ENCODE results near the gene RXFP3. TPM values are rescaled to one million over a fixed set of nuclear protein-coding genes. Genes with fewer than 3 reads are reported as not detected.
"Not testable (repeated sequence)": the region's sequence is repeated elsewhere in the genome, so short reads cannot be mapped to it uniquely, and the experiment has no call there.

Gene RXFP3
- total RNA-seq, 1 donor from 2014 or later = not detected

DNA sequence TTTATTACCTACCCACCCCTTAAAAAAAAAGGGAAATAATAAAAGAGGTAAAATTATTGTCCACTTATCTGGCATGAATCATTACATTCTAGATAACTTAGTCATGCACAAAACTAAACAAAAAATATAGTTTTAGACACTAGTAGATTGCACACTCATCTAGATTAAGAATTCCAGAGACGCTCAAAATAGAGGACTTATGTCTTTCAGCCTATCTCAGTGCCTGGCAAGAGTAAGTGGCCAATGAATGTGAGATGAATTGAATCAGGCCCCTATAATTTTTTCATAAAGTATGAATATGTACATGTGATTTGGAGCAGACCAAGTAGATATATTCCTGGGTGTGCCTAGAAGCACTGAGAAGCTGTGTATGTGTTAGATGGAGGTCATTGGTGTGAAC is 2.0 kb upstream of the RXFP3 start:
- no peak for DNase-seq (ENCODE audit: low spot score)

DNA sequence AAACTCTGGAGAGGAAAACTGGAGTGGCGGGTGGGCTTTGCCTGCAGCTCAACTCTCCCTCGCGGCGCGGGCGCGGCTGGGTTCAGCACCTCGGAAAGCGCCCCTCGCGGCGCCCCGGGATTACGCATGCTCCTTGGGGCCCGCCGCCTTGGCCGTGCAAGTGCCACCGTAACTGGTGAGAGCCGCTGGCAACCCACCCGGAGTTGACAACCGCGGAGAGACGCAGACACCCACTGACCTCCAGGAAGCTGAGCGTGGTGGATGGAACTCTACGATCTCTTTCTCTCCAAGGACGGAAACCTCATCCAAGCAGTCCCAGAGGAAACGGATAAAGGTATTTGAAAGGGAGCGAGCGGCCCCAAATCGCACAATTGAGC is 194 bp upstream of the RXFP3 start:
- peak; percentile 55 for DNase-seq (ENCODE audit: low spot score)

DNA sequence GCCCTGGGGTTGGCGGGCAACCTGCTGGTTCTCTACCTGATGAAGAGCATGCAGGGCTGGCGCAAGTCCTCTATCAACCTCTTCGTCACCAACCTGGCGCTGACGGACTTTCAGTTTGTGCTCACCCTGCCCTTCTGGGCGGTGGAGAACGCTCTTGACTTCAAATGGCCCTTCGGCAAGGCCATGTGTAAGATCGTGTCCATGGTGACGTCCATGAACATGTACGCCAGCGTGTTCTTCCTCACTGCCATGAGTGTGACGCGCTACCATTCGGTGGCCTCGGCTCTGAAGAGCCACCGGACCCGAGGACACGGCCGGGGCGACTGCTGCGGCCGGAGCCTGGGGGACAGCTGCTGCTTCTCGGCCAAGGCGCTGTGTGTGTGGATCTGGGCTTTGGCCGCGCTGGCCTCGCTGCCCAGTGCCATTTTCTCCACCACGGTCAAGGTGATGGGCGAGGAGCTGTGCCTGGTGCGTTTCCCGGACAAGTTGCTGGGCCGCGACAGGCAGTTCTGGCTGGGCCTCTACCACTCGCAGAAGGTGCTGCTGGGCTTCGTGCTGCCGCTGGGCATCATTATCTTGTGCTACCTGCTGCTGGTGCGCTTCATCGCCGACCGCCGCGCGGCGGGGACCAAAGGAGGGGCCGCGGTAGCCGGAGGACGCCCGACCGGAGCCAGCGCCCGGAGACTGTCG is 976 bp downstream of the RXFP3 start:
- no peak for DNase-seq (ENCODE audit: low spot score)

DNA sequence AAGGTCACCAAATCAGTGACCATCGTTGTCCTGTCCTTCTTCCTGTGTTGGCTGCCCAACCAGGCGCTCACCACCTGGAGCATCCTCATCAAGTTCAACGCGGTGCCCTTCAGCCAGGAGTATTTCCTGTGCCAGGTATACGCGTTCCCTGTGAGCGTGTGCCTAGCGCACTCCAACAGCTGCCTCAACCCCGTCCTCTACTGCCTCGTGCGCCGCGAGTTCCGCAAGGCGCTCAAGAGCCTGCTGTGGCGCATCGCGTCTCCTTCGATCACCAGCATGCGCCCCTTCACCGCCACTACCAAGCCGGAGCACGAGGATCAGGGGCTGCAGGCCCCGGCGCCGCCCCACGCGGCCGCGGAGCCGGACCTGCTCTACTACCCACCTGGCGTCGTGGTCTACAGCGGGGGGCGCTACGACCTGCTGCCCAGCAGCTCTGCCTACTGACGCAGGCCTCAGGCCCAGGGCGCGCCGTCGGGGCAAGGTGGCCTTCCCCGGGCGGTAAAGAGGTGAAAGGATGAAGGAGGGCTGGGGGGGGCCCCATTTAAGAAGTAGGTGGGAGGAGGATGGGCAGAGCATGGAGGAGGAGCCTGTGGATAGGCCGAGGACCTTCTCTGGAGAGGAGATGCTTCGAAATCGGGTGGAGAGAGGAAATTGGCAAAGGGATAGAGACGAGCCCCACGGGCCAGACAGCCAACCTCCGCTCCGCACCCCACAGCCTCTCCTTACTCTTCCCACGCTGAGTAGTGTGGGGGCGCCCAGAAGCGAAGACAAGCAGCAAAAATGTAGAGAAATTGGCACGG is 1.7 kb downstream of the RXFP3 start:
- DNase-seq (ENCODE audit: low spot score) = no peak

DNA sequence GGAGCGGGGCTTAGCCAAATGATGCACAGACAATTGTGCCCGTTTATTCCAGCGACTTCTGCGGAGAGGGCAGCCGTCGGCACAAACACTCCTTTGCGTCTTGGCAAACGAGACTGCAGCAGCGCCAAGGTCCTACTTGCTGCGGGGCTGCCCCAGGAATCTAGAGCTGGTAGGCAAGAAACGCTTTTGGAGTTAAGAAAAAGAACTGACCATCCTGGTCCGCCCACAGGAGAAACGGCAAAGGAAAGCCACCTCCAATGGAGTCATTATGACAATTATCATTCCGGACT is 2.3 kb downstream of the RXFP3 start:
- no peak for DNase-seq (ENCODE audit: low spot score)

DNA sequence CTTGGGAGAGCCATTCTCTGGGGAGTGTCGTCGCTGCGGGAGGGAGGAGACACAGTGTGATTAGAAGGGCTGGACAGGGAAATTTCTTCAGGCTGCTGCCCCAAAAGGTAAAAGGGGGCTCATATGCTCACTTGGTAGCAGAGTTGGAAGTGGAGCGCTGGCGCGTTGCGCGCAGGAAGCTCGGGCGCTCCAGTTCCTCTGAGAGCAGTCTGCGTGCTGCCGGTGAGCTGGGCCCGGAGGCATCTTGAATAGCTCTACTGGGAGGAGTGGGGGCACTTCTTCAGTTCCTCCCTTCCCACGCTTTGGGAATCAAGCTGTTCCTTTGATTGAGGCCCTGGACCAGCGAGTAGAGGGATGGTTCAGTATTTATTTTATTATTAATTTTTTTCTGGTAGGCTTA is 2.7 kb downstream of the RXFP3 start:
- DNase-seq (ENCODE audit: low spot score) = no peak

DNA sequence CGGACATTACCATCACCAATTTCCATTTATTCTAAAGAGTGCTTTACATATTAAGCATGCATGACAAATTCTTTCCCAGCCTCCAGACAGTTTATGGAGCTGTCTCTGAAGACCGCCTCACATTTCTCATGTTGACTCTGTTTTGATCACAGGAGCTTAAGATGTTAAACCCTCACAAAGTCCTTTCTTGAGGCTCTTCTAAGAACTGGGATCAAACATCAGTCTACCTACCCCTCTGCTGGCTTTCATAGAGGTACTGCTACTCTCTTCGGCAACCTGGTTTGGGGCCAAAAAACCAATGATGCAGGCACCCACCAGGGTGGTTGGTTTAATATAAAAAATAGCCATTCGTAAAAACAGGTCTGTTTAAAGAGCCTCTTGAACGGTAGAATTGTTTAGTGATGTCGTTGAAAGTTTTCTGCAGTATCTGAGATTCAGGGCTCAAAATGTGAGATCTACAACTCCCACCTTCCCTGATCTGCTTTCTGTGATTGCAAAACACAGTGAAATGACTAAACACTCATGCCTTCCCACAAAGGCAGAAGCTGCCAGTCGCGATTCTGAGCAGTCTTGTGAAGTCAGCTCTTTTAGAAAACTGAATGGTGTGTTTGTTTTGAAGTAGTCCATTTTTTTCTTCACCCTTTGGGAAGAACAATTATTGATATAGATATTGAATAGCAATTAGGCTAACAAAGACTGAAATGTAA is 3.5 kb downstream of the RXFP3 start:
- DNase-seq (ENCODE audit: low spot score) = peak; percentile 76

DNA sequence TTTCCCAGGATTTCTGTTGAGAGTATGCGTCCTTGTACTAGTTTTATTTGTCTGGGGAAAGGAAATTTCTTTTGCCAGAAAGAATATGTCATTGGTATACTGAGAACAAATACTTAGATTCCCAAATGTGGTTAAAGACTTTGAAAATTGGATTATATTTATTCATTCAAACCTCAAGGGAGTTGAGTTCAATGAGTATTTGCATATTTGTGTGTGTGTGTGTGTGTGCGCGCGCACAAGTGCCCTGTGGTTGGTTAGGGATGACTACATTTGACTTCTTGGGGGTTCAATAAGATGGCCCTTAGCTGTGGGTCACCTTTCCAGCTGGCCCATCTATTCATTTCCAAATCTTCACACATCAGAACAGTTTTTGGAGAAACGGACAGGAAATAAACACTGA is 4.9 kb downstream of the RXFP3 start:
- DNase-seq (ENCODE audit: low spot score) = no peak

DNA sequence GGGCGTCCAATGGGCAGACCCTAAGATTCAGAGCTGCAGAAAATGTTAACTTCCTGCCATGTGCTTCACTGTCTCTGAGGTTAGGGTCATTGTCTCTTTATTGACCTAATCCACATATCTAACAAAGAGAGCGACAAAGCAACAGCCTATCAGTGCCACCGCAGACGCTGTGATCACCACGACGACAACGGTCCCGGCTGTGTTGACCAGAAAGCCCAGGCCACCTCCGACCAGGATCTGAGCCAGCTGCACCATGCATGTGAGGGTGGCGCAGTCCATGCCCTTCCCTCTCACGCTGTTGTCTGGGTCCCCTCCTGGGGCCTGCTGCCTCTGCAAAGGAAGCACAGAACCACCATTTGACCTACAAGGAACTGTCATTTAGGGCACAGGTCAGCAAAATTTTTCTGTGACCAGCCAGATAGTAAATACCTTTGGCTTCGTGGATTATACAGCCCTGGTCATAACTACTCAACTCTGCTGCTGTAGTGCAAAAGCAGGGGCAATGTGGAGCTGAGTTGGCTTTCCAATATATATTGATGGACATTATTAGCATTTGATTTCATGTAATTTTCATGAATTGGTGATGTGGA is 8.5 kb downstream of the RXFP3 start:
- no peak for DNase-seq (ENCODE audit: low spot score)

DNA sequence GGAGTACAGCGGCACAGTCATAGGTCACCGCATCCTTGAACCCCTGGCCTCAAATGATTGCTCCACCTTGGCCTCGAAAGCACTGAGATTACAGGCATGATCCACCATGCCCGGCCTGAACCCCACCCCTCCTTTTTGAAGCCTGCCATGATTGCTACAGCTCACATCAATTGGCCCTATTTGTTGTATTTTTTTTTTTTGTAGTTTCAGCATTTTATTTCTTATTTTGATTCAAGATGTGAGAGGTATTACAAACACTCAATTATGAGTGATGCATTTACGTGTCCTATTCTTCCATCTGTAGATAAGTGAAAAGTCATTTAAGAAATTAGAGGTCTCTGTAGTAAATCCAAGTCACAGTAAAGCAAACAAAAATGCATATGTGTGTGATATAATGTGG is 16.0 kb downstream of the RXFP3 start:
- DNase-seq (ENCODE audit: low spot score) = not testable (repeated sequence)

DNA sequence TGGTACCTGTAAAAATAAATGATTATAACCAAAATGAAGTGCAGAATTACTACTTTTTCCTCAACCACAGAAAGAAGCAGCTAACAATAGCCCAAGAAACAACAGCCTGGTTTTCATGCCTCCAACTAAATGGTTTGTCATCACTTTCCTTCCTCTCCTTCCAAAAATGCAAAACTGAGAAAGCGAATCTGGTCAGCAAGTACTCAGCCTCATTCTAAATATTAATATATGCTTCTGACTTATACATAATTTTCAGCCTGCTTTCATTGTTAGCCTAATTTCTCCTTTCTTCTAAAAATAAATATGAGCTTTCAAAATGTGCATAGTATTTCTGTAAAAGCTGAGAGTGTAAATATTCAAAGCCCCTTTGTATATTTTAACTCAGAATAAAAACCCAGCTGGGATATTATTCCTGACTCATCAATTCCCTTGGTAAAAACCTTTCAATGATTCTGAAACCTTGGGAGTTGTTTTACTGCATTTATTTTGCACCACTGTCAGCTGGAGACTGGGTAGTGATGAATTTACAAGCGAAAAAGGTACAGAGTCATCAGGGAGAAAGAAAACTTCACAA is 21.5 kb downstream of the RXFP3 start:
- no peak for DNase-seq (ENCODE audit: low spot score)

DNA sequence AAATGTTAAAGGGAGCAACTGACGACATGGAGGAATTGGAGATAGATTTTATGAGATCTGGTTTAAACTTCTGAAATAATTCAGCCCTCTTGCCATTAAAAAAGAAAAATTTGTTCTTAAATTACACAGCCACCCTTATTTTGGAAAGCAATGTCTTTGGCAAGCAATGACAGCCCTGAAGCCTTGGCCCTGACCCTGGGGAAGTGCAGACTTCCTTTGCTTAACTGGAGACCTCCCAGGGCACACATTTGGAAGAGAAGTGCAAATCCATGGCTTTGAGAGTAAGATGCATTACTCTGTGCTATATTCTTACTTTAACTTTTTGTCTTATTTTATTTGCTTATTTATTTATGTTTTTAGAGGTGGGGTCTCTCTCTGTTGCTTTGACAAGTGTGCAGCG is 22.0 kb downstream of the RXFP3 start:
- DNase-seq (ENCODE audit: low spot score) = no peak

DNA sequence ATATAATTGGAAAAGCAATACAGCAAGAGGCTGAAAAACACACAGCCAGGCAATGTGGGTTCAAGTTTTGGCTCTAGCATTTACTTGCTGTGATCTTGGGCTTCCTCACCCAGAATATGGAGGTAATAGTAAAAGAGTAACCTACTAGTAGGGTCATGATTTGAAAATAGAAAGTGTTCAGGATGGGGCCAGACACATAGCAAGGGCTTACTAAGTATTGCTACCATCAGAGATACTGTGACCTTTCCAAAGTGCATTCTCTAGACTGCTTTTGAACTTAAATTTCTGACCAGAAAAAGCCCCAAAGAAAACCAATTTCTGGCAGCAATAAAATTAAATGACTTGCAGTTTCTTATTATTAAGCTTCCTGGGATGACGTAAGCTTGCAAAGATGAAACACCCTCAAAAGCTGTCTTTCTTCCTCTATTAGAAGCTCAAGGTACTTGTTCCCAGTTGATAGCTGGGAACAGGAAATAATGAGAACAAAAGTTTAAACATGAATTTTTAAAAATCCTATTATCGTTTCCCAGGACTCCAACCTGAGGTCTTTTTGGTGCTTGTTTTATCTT is 28.0 kb downstream of the RXFP3 start:
- DNase-seq (ENCODE audit: low spot score) = no peak

DNA sequence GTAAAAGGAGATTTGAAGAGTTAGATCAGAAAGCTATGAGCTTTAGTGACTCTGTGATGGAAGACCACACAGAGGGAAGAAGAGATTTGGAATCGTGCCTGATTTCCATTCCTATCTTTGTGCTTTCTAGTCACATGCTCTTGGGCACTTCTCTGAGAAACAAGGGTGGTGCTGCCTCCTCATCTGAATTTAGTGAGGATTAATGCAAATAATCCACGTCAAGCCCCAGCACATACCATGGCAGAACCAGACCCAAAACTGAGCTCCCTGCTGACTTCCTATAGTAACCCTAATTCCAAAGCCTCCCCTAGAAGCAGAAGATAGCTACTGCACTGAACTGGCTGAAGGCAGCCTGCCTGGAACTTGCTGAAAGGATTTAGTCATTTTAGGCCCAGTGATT is 30.6 kb downstream of the RXFP3 start:
- no peak for DNase-seq (ENCODE audit: low spot score)

DNA sequence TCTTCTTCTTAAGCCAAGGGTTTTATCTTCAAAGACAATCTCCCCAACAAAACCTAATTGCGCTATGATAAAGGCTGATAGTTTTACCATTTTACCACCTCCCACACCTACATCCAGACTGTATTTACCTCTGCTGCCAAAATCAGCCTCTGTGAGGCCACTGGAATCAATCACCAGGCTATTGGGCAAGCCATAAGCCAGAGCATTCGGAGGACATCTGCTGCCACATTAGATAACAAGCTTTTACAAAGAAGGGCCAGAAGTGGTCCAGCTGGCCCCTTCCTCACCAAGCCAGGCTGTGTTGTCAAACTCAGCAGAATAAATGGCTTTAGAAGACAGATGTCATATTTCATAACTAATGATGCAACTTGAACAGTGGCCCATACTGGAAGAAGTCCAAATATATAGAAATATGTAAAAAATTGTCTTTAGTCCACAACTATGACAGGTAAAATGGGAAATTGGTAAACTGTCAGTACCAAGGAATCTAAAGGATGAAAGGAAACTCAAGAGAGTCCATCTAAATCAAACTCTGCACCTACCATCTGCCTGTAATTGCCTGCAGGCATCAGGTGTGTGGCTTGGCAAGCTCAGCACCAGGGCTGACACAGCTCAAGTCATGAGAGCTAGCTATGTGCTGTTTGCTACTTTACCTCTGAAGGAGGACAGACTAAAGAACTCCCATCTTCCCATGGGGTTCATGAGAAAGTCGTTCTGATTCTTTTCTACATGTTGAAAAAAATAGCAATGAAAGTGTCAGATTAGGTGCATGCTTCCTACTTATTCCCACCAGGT is 32.2 kb downstream of the RXFP3 start:
- DNase-seq (ENCODE audit: low spot score) = no peak

DNA sequence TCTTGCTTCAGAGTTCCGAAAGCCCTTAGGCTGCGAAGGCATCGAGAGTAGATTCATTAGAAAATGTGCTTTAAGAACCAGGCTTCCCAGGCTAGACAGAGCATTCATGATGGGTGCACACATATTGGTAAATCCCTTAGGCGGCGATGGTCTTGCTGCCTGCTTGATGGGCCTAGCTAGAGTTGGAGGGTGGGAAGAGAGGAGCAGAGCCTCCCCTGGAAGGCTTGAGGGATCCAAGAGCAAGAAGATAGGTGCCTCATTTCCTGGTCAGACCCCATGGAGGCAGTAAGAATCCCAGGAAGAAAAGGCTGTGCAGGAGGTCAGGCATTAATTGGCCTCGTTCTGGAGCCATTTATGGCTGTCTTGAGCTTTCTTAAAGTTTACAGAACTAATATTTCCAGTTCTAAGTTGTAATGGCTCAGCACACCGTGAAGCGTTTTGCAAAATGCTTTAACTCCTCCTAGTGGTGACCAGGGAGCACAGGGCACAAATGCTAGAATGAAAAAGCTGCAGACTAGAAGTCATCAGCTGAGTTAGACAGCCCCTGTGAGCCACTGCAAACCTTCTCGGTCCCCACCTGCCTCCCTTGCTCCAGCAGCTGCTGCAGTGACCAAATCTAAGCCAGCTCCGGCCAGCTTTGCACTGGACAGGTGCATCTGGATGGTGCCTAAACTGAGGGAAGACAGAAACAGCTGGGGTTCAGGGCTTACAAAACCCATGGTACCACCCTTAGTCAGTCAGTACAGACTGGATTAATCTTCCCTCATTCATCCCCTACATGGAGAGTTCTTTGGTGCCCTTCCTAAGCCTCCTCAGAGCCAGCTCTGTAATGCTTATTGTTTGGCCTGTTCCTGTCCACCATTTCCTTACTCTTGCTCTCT is 33.6 kb downstream of the RXFP3 start:
- peak; percentile 56 for DNase-seq (ENCODE audit: low spot score)

DNA sequence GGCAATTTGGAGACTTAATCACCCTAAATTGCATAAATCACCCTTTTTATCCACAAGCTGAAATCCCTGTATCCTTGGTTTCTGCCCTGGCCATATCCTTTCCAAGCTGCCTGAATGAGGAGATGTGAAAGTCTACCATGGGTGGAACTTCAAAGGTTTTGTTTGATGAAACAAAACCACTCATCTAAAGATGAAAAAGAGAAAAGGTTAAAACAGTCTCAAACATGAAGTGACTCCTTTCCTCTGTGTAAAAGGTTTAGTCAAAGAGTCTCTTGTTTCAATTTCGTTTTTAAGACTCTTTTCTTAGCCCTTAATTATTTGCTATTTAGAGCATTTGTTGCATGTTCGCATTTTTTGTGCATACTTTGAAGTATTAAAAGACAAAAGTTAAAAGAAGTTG is 37.1 kb downstream of the RXFP3 start:
- no peak for DNase-seq (ENCODE audit: low spot score)

DNA sequence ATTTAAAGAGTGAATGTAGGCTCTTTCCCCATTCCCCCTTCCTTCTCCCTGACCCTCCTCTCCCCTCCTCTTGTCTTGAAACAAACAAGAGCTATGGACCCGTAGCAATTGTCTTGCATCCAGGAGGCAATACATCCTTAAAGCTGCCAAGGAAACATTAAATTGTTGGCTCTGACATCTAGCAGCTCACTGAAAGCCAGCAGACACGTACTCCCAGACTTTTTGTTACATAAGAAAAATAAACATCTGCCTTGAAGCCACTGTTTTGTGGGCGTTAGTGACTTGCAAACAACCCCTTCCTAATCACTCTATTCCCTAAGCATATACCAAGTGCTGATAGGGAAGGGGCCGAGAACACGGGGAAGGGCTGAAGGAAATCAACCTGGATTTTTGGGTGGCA is 39.7 kb downstream of the RXFP3 start:
- peak; percentile 63 for DNase-seq (ENCODE audit: low spot score)

DNA sequence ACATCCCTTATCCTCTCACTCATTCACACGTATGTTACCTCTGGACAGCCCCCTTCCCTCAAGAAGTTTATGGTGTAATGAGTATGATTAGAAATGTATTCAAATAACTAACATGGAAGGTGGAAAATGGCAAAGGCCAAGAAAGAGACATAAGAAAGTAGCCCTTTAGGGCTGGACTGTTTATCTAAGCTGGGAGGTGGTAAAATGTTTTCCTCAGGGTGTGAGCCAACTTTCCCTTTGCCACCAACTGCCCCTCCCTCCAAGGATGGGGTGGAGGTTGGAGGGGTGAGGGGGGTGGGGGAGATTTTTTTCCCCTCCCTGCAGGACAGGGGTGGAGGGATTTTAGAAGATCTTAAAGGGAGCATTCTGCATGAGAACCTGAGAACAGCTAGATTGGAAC is 40.1 kb downstream of the RXFP3 start:
- DNase-seq (ENCODE audit: low spot score) = no peak

DNA sequence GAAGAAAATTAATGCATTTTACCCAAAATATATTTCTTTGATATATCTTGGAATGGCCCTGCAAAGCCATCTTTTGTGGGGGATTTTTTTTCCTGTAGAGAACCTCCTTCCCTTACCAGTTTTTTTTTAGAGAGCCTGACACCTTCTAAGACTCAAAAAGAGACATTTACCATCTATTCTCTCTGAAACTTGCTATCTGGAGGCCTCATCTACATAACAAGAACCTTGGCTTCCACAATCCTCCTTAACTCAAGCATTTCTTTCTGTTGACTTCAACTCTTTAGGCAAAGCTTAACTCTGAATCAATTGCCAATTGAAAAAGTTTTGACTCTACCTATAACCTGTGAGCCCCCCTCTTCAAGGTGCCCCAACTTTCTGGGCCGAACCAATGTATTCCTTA is 42.1 kb downstream of the RXFP3 start:
- DNase-seq (ENCODE audit: low spot score) = no peak
